CD4-positive, alpha-beta T cell (primary cell): ENCODE measurements around the gene SPCS1. TPM values are rescaled to one million over a fixed set of nuclear protein-coding genes. Genes with fewer than 3 reads are reported as not detected.

Experiments used
- ATAC-seq: fragments of 200-7000 bp; cut with Tn5 transposase; one replicate; pipeline ENCODE4 v1.10.0; 2022; ENCODE audit warnings: mild to moderate bottlenecking; ENCODE audit not compliant: poor library complexity
- CTCF ChIA-PET: fragments of 350-600 bp; sonication (Branson Sonifier 250); formaldehyde crosslinking; loops from one replicate; lab custom pipeline; 2021; ENCODE audit warnings: antibody characterized with exemption, inconsistent platforms; lab: Charles Lee
- POLR2A ChIA-PET: fragments of 350-600 bp; sonication (Branson Sonifier 250); formaldehyde crosslinking; loops from one replicate; lab custom pipeline; 2021; ENCODE audit warnings: antibody characterized with exemption, inconsistent platforms; lab: Charles Lee
- DNase-seq, 14 experiments: peaks; one replicate each; pipeline ENCODE4 v3.0.0-alpha.2; 2013 to 2020; ENCODE audit warnings: mixed read lengths in 2 of 14
- H3K27ac ChIP-seq, 2 donors: one replicate each; pipeline versions ENCODE4 v1.5.1 to v1.7.0; 2013; ENCODE audit warnings: low read length in 2 of 2, low read depth in 1 of 2, mild to moderate bottlenecking in 1 of 2
- H3K27me3 ChIP-seq, 2 experiments: 1 replicate in 1 of 2; 2 replicates in 1 of 2; pipeline versions ENCODE4 v1.6.1 to v1.7.0; 2013; ENCODE audit warnings: low read length in 2 of 2, control low read depth in 1 of 2, mild to moderate bottlenecking in 1 of 2, moderate library complexity in 1 of 2; ENCODE audit not compliant: insufficient read depth in 2 of 2, control insufficient read depth in 1 of 2
- H3K36me3 ChIP-seq: one replicate; pipeline ENCODE4 v1.6.1; 2013; ENCODE audit warnings: low read length, control low read depth; ENCODE audit not compliant: insufficient read depth
- H3K4me1 ChIP-seq: one replicate; pipeline ENCODE4 v1.6.1; 2013; ENCODE audit warnings: low read length, control low read depth; ENCODE audit not compliant: insufficient read depth
- H3K4me3 ChIP-seq: one replicate; pipeline ENCODE4 v1.5.1; 2013; ENCODE audit warnings: mild to moderate bottlenecking, low read length, moderate library complexity
- H3K9me3 ChIP-seq, 2 experiments: 1 replicate in 1 of 2; 2 replicates in 1 of 2; pipeline versions ENCODE4 v1.6.1 to v1.7.0; 2013; ENCODE audit warnings: low read length in 2 of 2, mild to moderate bottlenecking in 2 of 2, control low read depth in 1 of 2, moderate library complexity in 1 of 2; ENCODE audit not compliant: control insufficient read depth in 1 of 2, insufficient read depth in 1 of 2
- H3K27ac Mint-ChIP-seq: one replicate; pipeline ENCODE4 v1.8.0; 2020; ENCODE audit warnings: mixed read lengths
- H3K27me3 Mint-ChIP-seq: one replicate; pipeline ENCODE4 v1.8.0; 2021; ENCODE audit warnings: mixed read lengths
- H3K36me3 Mint-ChIP-seq: one replicate; pipeline ENCODE4 v1.8.0; 2021; ENCODE audit warnings: low read depth, mixed read lengths
- H3K4me1 Mint-ChIP-seq: one replicate; pipeline ENCODE4 v1.8.0; 2021; ENCODE audit warnings: low read depth, mixed read lengths
- H3K4me3 Mint-ChIP-seq: one replicate; pipeline ENCODE4 v1.8.0; 2020; ENCODE audit warnings: mild to moderate bottlenecking, mixed read lengths
- H3K9me3 Mint-ChIP-seq: one replicate; pipeline ENCODE4 v1.8.0; 2020; ENCODE audit warnings: mixed read lengths
- CTCF ChIP-seq: fragments of 200-600 bp; IDR thresholded peaks from one replicate; pipeline ENCODE4 v1.8.0; 2022; ENCODE audit warnings: antibody characterized with exemption, mild to moderate bottlenecking
- intact Hi-C, 2 experiments: fragments of 100-400 bp; cut with DNase I in 1 of 2; cut with micrococcal nuclease in 1 of 2; formaldehyde crosslinking; loops; one replicate each; pipeline versions ENCODE4 v1.15.1 to v1.9.0; 2023 to 2025; cut with DNase I, micrococcal nuclease
- total RNA-seq, 174 experiments: library from RNA in 2 of 174; stranded (reverse) in 2 of 174; gene quantifications; one replicate each; pipeline ENCODE4 v1.2.3 and lab custom pipeline; 2021 to 2026

The SPCS1 gene
- total RNA-seq, 2 experiments from 2014 or later: 60.0 to 64.5 TPM

DNA sequence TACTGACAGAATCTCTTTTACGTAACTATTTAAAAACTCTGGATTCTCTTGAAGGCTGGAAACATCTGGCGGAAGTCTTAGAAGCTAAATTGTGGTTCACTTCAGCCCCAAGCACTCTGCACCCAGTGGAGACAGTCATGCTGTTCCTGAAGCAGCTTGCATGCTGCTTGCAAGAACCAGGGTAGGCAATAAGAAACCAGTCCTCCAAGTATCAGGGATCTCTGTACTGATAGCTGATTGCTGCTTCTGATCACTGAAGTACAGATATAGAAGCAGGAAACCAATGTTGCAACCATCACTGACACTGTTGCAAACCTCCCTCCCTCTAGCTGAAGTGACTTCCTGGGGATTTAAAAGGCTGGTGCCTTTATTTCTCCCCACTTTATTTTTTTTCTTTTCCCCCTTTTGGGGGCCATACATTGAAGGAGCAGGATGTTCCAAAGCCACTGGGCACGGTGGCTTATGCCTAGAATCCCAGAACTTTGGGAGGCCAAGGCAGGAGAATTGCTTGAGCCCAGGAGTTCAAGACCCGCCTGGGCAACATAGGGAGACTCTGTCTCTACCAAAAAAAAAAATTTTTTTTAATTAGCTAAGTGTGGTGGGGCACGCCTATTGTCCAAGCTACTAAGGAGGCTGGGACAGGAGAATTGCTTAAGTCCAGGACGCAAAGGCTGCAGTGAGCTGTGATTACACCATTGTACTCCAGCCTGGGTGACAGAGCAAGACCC lies 15.3 kb downstream of the SPCS1 start:
- no peaks in the 10 kb centered on the region for H3K27me3 ChIP-seq
- peaks cover 14% of the 10 kb centered on the region for H3K36me3 ChIP-seq
- peak in 8 of 14 experiments; percentile 3 to 61 (median 27) for DNase-seq
- Mint-ChIP-seq H3K4me1 (peaks cover 31% of the 10 kb centered on the region), H3K9me3 (no peaks in the 10 kb centered on the region), H3K27me3 (no peaks in the 10 kb centered on the region), H3K27ac (peak overlapping the region; percentile 78), H3K4me3 (peak overlapping the region; percentile 13), H3K36me3 (peaks cover 18% of the 10 kb centered on the region)
- peak; percentile 89 for ATAC-seq
- no peak overlapping the region for H3K4me3 ChIP-seq
- intact Hi-C loops: no loop called here
- H3K4me1 ChIP-seq: peaks cover 21% of the 10 kb centered on the region
- H3K9me3 ChIP-seq: no peaks in the 10 kb centered on the region
- no peak for TF ChIP-seq CTCF
- peak overlapping the region in 1 of 2 donors; percentile 63 for H3K27ac ChIP-seq
- ChIA-PET POLR2A (interaction anchor here (1.1 to 2.2 kb wide), 4 partner anchors 10 to 36 kb away, joined by 3 to 23 read pairs (median 6); partner anchors contain the start of genes GLT8D1, GNL3, PBRM1 and SPCS1), CTCF (no interaction called here)

GRCh38 chr3:52721730-52722008 lies 15.8 kb downstream of the SPCS1 start:
- ATAC-seq (no peak), DNase-seq (no peak)
- no peaks in the 10 kb centered on the region for H3K27me3 ChIP-seq
- no peak overlapping the region for H3K4me3 Mint-ChIP-seq
- intact Hi-C loops: no loop called here
- H3K36me3 Mint-ChIP-seq: peaks cover 18% of the 10 kb centered on the region
- peaks cover 14% of the 10 kb centered on the region for H3K36me3 ChIP-seq
- ChIA-PET POLR2A (interaction anchor here (1.1 to 2.2 kb wide), 4 partner anchors 10 to 36 kb away, joined by 3 to 23 read pairs (median 6); partner anchors contain the start of genes GLT8D1, GNL3, PBRM1 and SPCS1), CTCF (no interaction called here)
- no peak for TF ChIP-seq CTCF
- H3K27me3 Mint-ChIP-seq: no peaks in the 10 kb centered on the region
- H3K9me3 ChIP-seq: no peaks in the 10 kb centered on the region
- no peaks in the 10 kb centered on the region for H3K9me3 Mint-ChIP-seq
- H3K4me3 ChIP-seq: no peak overlapping the region
- peak overlapping the region in 1 of 2 donors; percentile 63 for H3K27ac ChIP-seq
- H3K4me1 Mint-ChIP-seq: peaks cover 31% of the 10 kb centered on the region
- peak overlapping the region; percentile 78 for H3K27ac Mint-ChIP-seq
- peaks cover 21% of the 10 kb centered on the region for H3K4me1 ChIP-seq

DNA sequence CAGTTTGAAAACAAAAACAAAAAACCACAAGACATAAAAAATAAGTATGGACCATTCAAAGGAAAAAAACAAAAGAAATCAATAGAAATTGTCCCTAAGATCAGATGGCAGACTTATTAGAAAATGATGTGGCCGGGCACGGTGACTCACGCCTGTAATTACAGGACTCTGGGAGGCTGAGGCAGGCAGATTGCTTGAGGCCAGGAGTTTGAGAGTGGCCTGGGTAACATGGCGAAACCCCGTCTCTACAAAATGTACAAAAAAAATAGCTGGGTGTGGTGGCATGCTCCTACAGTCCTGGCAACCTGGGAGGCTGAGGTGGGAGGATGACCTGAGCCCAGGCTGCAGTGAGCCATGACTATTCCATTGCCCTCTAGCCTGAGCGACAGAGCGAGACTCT lies 16.6 kb downstream of the SPCS1 start:
- Histone ChIP-seq H3K27me3 (no peaks in the 10 kb centered on the region), H3K9me3 (no peaks in the 10 kb centered on the region), H3K4me3 (no peak overlapping the region), H3K27ac (no peak overlapping the region), H3K36me3 (peaks cover 14% of the 10 kb centered on the region), H3K4me1 (peaks cover 21% of the 10 kb centered on the region)
- H3K4me1 Mint-ChIP-seq: peaks cover 31% of the 10 kb centered on the region
- H3K4me3 Mint-ChIP-seq: no peak overlapping the region
- ATAC-seq (no peak), DNase-seq (no peak)
- intact Hi-C loops: no loop called here
- H3K27me3 Mint-ChIP-seq: no peaks in the 10 kb centered on the region
- POLR2A ChIA-PET: no interaction called here
- CTCF ChIA-PET: no interaction called here
- TF ChIP-seq CTCF: no peak
- H3K9me3 Mint-ChIP-seq: no peaks in the 10 kb centered on the region
- H3K36me3 Mint-ChIP-seq: peaks cover 18% of the 10 kb centered on the region
- peak overlapping the region; percentile 78 for H3K27ac Mint-ChIP-seq
